GM18858 (cell line): ENCODE measurements around the gene PRM1.

Experiments used
- ATAC-seq: cut with Tn5 transposase; IDR thresholded peaks from one replicate; pipeline ENCODE4 v1.9.1; 2021; ENCODE audit not compliant: unreplicated experiment

PRM1 gene

GRCh38 chr16:11239644-11240632 lies 41.2 kb downstream of the PRM1 start:
- ATAC-seq, result no peak

DNA sequence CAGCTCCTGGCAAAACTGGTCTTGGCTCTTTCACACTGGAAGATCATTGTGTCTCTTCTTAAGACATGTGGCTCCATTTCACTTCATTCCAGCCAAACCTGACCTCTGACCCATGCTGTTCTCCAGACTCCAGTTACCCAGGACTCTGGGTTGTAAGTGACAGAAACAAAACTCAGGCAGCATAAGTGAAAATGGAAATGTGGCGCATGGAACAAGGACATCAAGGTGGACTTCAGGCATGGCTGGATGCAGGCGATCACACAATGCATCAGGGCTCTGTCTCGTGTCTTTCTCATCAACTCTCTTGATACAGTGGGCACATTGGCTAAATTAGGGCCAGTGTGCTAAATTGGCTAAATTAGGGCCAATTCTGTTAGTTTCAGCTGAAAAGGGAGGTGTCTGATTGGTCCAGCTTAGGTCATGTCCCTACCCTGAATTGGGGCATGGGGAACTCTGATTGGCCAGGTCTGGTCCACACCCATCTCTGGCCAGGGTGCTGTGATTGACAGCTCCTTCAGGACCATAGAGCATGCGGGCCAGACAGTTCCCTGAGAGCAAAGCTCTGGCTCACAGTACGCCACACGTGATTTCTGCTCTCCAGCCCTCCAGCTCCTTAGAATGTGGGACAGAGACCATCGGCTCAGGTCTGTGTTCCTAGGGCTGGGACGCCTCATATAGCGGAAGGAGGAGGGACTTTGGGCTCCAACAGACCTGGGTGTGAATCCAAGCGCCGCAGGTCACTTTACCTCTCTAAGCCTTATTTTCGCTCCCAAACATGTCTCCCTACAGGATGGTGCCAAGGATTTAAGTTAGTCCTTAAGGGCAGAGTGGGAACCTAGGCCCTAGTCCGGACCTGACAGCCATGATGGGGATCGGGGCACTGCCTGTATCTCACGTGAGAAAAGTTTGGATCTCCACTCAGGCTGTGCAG lies 42.6 kb downstream of the PRM1 start:
- no peak for ATAC-seq

DNA sequence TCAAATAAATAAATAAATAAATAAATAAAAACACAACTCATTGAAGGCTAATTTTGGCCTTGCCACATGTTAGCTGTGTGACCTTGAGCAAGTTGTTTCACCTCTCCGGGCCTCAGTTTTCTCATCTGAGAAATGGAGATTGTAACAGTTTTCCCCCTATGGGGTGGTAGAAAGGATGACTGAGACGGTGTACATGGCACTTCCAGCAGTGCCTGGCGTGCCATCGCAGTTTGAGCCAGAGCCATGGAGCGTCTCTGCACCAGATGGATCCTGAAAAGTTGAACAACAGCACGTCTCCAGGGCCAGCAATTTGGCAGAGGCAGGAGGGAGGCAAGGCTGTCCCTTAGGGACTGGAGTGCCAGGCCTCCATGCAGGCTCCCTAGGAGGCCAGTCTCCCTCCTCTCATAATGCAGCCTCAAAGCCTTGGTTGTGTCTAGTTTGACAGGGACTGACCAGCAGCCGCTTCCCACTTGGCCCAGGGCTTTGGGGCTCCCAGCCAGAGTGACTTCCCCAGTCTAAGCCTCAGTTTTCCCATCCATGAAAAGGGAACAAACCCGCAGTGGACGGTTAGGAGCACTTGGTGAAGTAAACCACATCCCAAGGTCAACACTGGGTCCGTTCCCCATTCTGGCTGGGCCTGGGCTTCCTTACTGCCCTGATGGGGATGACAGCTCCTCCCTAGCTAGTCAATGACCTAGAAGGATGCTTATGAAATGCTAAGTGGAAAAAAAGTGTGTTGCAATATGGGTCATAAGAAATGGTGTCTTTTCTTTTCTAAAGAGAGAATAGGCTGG lies 44.5 kb downstream of the PRM1 start:
- no peak for ATAC-seq

DNA sequence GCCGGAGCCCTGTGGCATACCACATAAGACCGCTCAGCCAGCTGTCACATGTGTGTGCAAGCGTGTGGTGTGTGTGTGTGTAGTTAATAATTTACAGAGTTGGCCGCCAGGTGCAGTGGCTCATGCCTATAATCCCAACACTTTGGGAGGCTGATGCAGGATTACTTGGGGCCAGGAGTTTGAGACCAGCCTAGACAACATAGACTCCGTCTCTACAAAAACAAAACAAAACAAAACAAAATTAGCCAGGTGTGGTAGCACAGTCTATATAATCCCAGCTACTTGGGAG lies 45.5 kb downstream of the PRM1 start:
- ATAC-seq, result no peak

DNA sequence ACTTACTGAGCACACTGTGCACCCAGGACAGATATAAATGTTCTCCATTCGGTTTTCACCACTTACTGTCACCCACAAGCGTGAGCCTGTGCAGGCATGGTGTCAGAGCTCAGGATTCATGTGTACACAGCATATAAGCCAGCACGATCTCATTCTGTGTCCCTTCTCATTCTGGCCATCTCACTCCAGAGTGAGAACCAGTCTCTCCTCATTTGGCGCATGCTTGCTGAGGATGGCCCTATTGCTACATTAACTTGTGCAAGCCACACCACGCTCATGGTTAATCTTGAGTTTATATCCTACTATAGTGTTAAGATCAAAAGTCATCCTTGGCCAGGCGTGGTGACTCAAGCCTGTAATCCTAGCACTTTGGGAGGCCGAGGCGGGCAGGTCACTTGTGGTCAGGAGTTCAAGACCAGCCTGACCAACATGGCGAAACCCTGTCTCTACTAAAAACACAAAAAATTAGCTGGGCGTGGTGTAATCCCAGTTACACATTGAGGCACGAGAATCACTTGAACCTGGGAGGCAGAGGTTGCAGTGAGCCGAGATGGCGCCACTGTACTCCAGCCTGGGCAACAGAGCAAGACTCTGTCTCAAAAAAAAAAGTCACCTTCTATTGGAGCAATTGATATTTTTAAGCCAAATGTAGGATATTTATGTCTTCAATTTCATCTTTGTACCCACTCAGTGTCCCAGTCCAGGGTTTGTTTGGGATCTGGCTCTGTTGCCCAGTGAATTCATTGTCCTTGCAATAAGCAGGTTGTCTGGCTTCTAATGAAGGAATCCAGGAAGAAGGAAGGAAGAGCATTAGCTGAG lies 46.0 kb downstream of the PRM1 start:
- ATAC-seq, result no peak

- ATAC-seq, result no peak
Measured at GRCh38 chr16:11233727-11234376, 47.3 kb downstream of the PRM1 start.

- peak; percentile 54 for ATAC-seq
Measured at GRCh38 chr16:11232852-11233726, 48.0 kb downstream of the PRM1 start.

GRCh38 chr16:11232302-11232851 lies 48.8 kb downstream of the PRM1 start:
- no peak for ATAC-seq

DNA sequence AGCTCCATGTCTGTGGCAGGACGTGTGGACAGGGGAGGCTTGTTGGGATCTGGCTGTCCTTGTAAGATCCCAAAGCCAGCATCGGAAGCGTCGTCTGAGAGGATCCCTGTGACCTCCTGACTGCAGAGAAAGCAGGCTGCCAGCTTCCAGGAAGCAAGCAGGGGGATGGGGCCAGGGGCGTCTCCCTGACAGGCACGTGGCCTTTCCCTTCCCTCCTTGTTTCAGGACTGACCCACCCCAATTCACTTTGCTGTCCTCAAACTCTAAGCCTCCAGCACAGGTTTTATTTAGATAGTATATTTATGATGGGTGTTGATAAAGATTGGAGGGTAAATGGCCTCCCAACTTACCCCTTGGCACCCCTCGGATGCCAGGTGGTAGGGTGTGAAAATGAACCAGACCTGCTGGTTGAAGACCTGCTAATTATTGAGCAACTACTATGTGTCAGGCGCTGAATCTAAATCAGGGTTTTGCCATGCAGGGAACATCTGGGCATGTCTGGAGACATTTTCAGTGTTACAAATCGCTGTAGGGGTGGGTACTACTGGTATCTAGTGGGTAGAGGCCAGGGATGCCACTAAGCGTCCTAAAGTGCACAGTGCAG lies 49.7 kb downstream of the PRM1 start:
- ATAC-seq, result no peak
